Measurements from ENCODE around the gene IL24. TPM values are rescaled to one million over a fixed set of nuclear protein-coding genes. Genes with fewer than 3 reads are reported as not detected.

Gene IL24
- total RNA-seq, 1 donor, result 0.86 TPM

- DNase-seq (ENCODE audit: low read depth), result no peak
- TF ChIP-seq CTCF (IDR thresholded peaks at IDR 0.05; ENCODE audit: insufficient read depth, low read depth, low read length), result no peak
- H3K4me3 ChIP-seq (ENCODE audit: low read depth, low read length), result no peak within 1 kb of the TSS
These were observed 49.0 kb downstream of the IL24 start, which contains the start of gene PIGR for GRCh38 chr1:206946261-206946660. PIGR (minus strand) TSS chr1:206946466; CDS start chr1:206940531, 5,935 bp downstream.

- no peak for DNase-seq (ENCODE audit: low read depth)
- TF ChIP-seq CTCF (IDR thresholded peaks at IDR 0.05; ENCODE audit: insufficient read depth, low read depth, low read length), result no peak
- H3K4me3 ChIP-seq (ENCODE audit: low read depth, low read length), result no peak overlapping the region
These were observed 50.0 kb downstream of the IL24 start for GRCh38 chr1:206947255-206947654.

- no peak overlapping the region for H3K4me3 ChIP-seq (ENCODE audit: low read depth, low read length)
- no peak for TF ChIP-seq CTCF (IDR thresholded peaks at IDR 0.05; ENCODE audit: insufficient read depth, low read depth, low read length)
- DNase-seq (ENCODE audit: low read depth), result no peak
These were observed 52.0 kb downstream of the IL24 start for GRCh38 chr1:206949208-206949607.

- no peak overlapping the region for H3K4me3 ChIP-seq (ENCODE audit: low read depth, low read length)
- no peak for DNase-seq (ENCODE audit: low read depth)
- no peak for TF ChIP-seq CTCF (IDR thresholded peaks at IDR 0.05; ENCODE audit: insufficient read depth, low read depth, low read length)
These were observed 52.4 kb downstream of the IL24 start for GRCh38 chr1:206949641-206950040.

GRCh38 chr1:206951318-206952100 is 54.3 kb downstream of the IL24 start:
- TF ChIP-seq CTCF (IDR thresholded peaks at IDR 0.05; ENCODE audit: insufficient read depth, low read depth, low read length), result no peak
- no peak for DNase-seq (ENCODE audit: low read depth)
- no peak overlapping the region for H3K4me3 ChIP-seq (ENCODE audit: low read depth, low read length)

GRCh38 chr1:206952171-206952570 is 54.9 kb downstream of the IL24 start:
- no peak for DNase-seq (ENCODE audit: low read depth)
- H3K4me3 ChIP-seq (ENCODE audit: low read depth, low read length), result no peak overlapping the region
- TF ChIP-seq CTCF (IDR thresholded peaks at IDR 0.05; ENCODE audit: insufficient read depth, low read depth, low read length), result no peak

GRCh38 chr1:206953126-206953525 is 55.9 kb downstream of the IL24 start:
- no peak for TF ChIP-seq CTCF (IDR thresholded peaks at IDR 0.05; ENCODE audit: insufficient read depth, low read depth, low read length)
- no peak overlapping the region for H3K4me3 ChIP-seq (ENCODE audit: low read depth, low read length)
- no peak for DNase-seq (ENCODE audit: low read depth)

All from fibroblast of villous mesenchyme (primary cell).